Measurements from ENCODE around the gene REEP6.

- TF ChIP-seq, protein P1, sequence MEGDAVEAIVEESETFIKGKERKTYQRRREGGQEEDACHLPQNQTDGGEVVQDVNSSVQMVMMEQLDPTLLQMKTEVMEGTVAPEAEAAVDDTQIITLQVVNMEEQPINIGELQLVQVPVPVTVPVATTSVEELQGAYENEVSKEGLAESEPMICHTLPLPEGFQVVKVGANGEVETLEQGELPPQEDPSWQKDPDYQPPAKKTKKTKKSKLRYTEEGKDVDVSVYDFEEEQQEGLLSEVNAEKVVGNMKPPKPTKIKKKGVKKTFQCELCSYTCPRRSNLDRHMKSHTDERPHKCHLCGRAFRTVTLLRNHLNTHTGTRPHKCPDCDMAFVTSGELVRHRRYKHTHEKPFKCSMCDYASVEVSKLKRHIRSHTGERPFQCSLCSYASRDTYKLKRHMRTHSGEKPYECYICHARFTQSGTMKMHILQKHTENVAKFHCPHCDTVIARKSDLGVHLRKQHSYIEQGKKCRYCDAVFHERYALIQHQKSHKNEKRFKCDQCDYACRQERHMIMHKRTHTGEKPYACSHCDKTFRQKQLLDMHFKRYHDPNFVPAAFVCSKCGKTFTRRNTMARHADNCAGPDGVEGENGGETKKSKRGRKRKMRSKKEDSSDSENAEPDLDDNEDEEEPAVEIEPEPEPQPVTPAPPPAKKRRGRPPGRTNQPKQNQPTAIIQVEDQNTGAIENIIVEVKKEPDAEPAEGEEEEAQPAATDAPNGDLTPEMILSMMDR (conservative IDR thresholded peaks at IDR 0.05 in 1 of 2, IDR thresholded peaks at IDR 0.05 in 1 of 2; ENCODE audit: low read depth in 1 of 2, low read length in 2 of 2) = no peak
- TF ChIP-seq EZH2 (IDR thresholded peaks at IDR 0.05; ENCODE audit: low read length, missing control alignments) = peak; percentile 32
These were observed 37.2 kb upstream of the REEP6 start for GRCh38 chr19:1453525-1454364.
